ENCODE results near the gene KIAA0753. TPM values are rescaled to one million over a fixed set of nuclear protein-coding genes. Genes with fewer than 3 reads are reported as not detected.

Gene KIAA0753
- total and polyA plus RNA-seq, 2 of the 4 experiments (the other 2 are of a cell fraction): 10.2 to 17.6 TPM

GRCh38 chr17:6608321-6608720, 32.2 kb downstream of the KIAA0753 start:
- Histone ChIP-seq H2BK20ac (ENCODE audit: low read depth, low read length) (no peak overlapping the region), H2BK15ac (ENCODE audit: low read depth, low read length) (no peak overlapping the region), H4K91ac (ENCODE audit: insufficient read depth, low read depth, low read length) (no peak overlapping the region), H3K56ac (ENCODE audit: extremely low read depth, insufficient read depth, low read length) (no peak overlapping the region), H4K8ac (ENCODE audit: low read depth in 2 of 2, low read length in 2 of 2) (no peak overlapping the region), H3K9ac (ENCODE audit: low read depth, low read length) (no peak overlapping the region), H3K4me1 (ENCODE audit: control insufficient read depth, insufficient read depth, low read length) (no peaks in the 10 kb centered on the region; the same call in none of the 2 replicates), H3K23ac (ENCODE audit: low read depth, low read length) (no peak overlapping the region), H3K14ac (replicated peaks; ENCODE audit: low read depth, low read length) (no peak overlapping the region), H3K4me3 (ENCODE audit: insufficient read depth, low read depth, low read length) (no peak overlapping the region), H3K4me2 (ENCODE audit: low read depth, low read length) (no peak overlapping the region), H2AK5ac (ENCODE audit: low read depth, low read length) (no peak overlapping the region), H3K27ac (ENCODE audit: insufficient read depth, low read length) (no peak overlapping the region), H3K18ac (ENCODE audit: low read depth, low read length) (no peak overlapping the region), H2AFZ (replicated peaks; ENCODE audit: low read length, poor library complexity) (no peak overlapping the region), H4K20me1 (ENCODE audit: insufficient read depth, low read length) (0 out of 2 replicates have a peak, but pooled peaks cover under 1% of the 10 kb centered on the region), H3K36me3 (ENCODE audit: control insufficient read depth, insufficient read depth, low read length) (peaks cover 43% of the 10 kb centered on the region), H3K27me3 (ENCODE audit: control insufficient read depth, insufficient read depth, low read length) (no peaks in the 10 kb centered on the region), H2BK5ac (ENCODE audit: low read depth, low read length, poor library complexity, severe bottlenecking) (no peak overlapping the region), H4K5ac (ENCODE audit: low read depth, low read length) (no peak overlapping the region), H2BK120ac (ENCODE audit: low read depth, low read length) (no peak overlapping the region), H3K4ac (ENCODE audit: low read depth, low read length) (no peak overlapping the region), H3K9me1 (ENCODE audit: insufficient read depth, low read length) (no peaks in the 10 kb centered on the region; the same call in 1 of the 2 replicates), H3K9me3 (ENCODE audit: control insufficient read depth, insufficient read depth, low read length) (no peaks in the 10 kb centered on the region), H2AK9ac (replicated peaks; ENCODE audit: low read depth, low read length, poor library complexity) (no peak overlapping the region), H3K79me1 (ENCODE audit: low read depth in 1 of 2, low read length in 2 of 2) (peaks cover 13 to 22% of the 10 kb centered on the region in 2 experiments; a peak in 3 of 4 replicates)
- ATAC-seq (ENCODE audit: low read depth) (no peak), DNase-seq (peak; percentile 41)
- no TSS peak for BruUV-seq (replicated peaks)
- in situ Hi-C loops (cut with MboI; ENCODE audit: low sequenced_read_pairs) (no loop called here), dilution Hi-C loops (cut with HindIII; ENCODE audit: low sequenced_read_pairs, unreplicated experiment) (no loop called here), intact Hi-C loops (cut with micrococcal nuclease) (no loop called here)
- WGBS, 2 experiments (ENCODE audit: extremely low coverage in 2 of 2, insufficient read length in 1 of 2): no CpG with 5 or more reads among the region's 3 CpGs
- ChIA-PET CTCF (interaction anchor here (0.8 to 1.3 kb wide), 2 partner anchors 16 to 35 kb away, joined by 3 to 5 read pairs; no protein-coding TSS in a partner anchor), POLR2A (ENCODE audit: unreplicated experiment) (no interaction called here)
- TF ChIP-seq FOS (IDR thresholded peaks at IDR 0.05; ENCODE audit: low read depth, low read length) (0 out of 2 replicates have a peak, but pooled peaks have one; percentile 18), MXI1 (IDR thresholded peaks at IDR 0.05; ENCODE audit: borderline replicate concordance, low read depth, low read length) (no peak)
